GM19351 (cell line): Measurements from ENCODE around the gene PDLIM5.
"Not testable (repeated sequence)": the region's sequence is repeated elsewhere in the genome, so short reads cannot be mapped to it uniquely, and the experiment has no call there.

Source experiments
- ATAC-seq: cut with Tn5 transposase; IDR thresholded peaks from one replicate; pipeline ENCODE4 v1.9.1; 2021; ENCODE audit warnings: mild to moderate bottlenecking, moderate library complexity; ENCODE audit not compliant: unreplicated experiment

PDLIM5 gene

GRCh38 chr4:94583914-94584641 lies 132.3 kb downstream of the PDLIM5 start:
- no peak for ATAC-seq

- no peak for ATAC-seq
Observed at GRCh38 chr4:94588896-94589693, 137.4 kb downstream of the PDLIM5 start.

DNA sequence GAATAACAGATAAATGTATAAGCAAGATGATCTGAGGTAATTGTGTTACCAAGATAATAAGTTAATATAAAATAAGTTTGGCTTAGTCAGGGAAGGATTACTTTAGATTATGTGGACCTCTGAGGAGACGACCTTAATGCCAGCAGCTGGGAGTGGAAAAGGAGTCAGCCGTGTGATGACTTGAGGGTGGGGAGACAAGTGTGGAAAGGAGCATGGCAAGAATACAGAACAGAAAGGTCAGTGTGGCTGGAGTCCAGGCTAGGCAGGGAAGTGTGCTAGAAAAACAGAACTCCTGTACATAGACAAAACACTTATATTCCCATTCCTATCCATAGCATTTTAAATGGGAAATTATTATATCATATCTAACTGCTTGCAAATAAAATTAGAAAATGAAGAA lies 138.8 kb downstream of the PDLIM5 start:
- no peak for ATAC-seq

GRCh38 chr4:94591289-94591688 lies 139.5 kb downstream of the PDLIM5 start:
- ATAC-seq, result no peak

GRCh38 chr4:94595013-94595412 lies 143.3 kb downstream of the PDLIM5 start:
- ATAC-seq, result no peak

DNA sequence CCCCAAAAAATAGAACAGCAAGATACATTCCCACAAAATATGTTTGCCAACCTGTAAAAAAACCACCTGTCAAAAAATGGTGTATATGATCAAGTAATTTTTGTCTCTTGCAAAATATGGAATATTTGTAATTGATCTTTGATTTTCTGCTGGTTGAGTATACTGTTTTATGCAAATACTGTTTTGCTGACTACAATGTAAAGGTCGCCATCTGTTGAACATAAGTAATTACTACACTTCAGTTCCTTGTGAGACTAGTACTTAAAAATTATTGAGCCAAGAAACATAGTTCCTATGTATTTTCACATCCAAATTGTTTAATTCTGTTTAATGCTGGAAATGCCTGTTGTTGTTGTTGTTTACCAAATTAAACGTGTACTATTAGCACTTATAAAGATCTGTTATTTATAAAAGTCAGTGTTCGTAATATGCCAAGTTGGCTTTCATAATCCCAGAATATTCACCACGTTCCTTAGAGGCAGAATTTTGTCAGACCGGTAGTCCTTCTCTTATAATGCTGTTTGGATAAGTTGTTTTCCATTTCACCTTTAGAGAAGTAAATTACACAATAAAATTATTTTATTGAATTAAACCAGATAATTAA lies 144.2 kb downstream of the PDLIM5 start:
- ATAC-seq, result peak; percentile 88

- ATAC-seq, result no peak
Observed at GRCh38 chr4:94598758-94599157, 147.0 kb downstream of the PDLIM5 start.

- no peak for ATAC-seq
Observed at GRCh38 chr4:94603170-94603747, 151.5 kb downstream of the PDLIM5 start.

- ATAC-seq, result no peak
Observed at GRCh38 chr4:94605241-94605805, 153.6 kb downstream of the PDLIM5 start.

GRCh38 chr4:94610145-94610544 lies 158.4 kb downstream of the PDLIM5 start:
- ATAC-seq, result no peak

DNA sequence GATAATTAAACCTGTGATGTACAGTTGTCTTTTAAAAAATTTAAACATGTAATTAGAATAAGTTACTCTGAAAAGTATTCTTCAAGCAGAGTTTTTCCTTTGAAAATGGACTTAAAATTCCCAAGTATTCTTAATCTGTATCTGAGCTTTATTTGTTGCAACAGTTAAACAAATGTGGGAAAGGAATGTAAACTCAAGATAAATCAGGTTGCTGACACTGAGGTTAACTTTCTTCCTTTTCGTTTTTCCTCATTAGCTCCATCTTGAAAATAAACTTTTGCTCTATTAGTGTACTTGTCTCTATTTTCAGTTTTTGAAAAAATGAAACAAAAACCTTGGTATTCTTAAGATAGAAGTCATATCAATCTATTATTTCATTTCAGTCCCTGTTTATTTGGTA lies 161.5 kb downstream of the PDLIM5 start:
- no peak for ATAC-seq

GRCh38 chr4:94615451-94615850 lies 163.7 kb downstream of the PDLIM5 start:
- ATAC-seq, result no peak

GRCh38 chr4:94621491-94622080 lies 169.8 kb downstream of the PDLIM5 start:
- ATAC-seq, result peak; percentile 85

GRCh38 chr4:94623126-94623911 lies 171.6 kb downstream of the PDLIM5 start:
- no peak for ATAC-seq

DNA sequence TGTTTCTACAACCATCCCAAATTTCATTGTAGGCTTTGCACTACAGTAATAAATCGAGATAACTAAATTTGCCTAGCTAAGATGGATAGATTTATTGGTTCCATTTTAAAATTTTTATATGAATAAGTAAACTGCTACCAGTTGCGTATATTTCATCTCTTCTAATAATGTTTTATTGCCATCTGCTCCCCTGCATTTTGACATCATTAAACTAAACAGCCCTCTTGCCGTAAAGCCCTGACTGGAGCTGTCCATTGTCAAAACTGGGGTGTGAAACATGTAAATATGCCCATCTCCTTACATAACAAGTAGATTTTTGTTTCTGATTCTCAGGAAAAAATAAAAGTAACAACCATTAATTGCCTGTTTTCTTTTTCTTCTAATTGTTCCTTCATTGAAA lies 175.2 kb downstream of the PDLIM5 start:
- ATAC-seq, result no peak

DNA sequence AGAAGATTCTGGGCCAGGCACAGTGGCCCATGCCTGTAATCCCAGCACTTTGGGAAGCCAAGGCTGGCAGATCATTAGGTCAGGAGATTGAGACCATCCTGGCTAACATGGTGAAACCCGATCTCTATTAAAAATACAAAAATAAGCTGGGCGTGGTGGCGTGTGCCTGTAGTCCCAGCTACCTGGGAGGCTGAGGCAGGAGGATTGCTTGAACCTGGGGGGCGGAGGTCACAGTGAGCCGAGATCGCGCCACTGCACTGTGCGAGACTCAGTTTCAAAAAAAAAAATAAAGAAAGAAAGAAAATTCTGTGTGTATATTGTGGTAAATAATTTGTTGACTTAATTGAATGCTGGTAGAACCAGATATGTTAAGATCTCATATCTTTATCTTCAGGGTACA lies 177.3 kb downstream of the PDLIM5 start:
- ATAC-seq, result not testable (repeated sequence)

DNA sequence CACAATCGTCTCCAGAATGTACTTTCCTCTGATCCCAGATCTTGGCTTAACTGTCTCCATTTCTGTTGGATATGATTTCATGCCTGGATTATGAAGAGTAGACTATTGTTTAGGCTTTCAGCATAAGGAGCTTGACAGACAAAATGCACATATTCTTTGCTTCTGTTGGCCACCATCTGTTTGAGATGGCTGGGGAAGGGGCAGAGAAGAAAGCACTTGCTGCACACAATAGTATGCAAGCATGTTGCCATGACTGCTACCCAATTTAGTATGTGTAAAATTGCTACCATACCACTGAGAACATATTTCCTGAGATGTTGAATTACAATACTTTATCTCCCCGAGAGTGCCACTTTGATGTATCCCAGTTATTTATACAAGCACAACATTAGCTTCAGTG lies 178.1 kb downstream of the PDLIM5 start:
- no peak for ATAC-seq

DNA sequence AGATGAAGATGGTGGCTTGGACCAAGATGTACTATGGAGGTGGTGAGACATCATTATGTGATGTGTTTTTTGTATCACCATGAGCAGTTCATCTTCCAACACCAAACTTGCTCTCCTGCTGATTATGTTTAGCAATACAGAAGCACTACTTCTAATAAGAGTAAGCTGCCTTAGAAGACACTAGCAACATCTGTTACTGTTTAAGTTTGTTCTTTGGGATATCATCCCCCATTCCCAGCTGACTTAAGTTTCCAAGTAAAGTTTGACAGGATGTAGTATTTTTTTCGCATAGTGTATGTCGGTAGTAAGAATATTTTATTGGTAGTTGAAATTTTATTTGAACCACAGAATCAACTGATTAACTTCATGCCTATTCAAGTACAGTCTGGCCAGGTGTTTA lies 182.5 kb downstream of the PDLIM5 start:
- ATAC-seq, result no peak

- no peak for ATAC-seq
Observed at GRCh38 chr4:94635177-94635576, 183.4 kb downstream of the PDLIM5 start.

DNA sequence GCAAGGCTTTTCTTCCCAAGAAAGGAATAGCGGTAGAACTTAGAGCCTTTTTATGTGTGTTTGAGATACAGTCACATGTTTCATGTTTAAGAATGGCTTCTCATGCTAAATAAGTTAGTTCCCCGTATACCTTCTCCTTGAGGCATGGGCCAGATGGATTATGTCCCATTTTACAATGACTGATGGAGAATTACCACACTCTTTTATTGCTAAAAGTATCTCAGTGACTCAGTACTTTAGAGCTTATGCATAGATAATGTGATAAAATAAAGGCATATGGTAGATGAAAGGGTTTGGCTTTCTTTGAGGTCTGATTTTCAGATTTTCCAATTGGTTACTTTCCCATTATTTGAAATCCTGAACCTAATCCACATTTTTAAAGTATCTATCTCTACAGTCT lies 184.3 kb downstream of the PDLIM5 start:
- ATAC-seq, result no peak
